Nephron (organoid): ENCODE results near the gene SPATA9.

ENCODE experiments used
- H3K27ac Mint-ChIP-seq, 3 experiments: 2 replicates each; pipeline ENCODE4 v1.8.0; 2020; ENCODE audit warnings: mixed read lengths in 3 of 3, mild to moderate bottlenecking in 2 of 3, moderate library complexity in 1 of 3
- H3K27me3 Mint-ChIP-seq: 2 replicates; pipeline ENCODE4 v1.8.0; 2021; ENCODE audit warnings: low read depth, mild to moderate bottlenecking, moderate library complexity, mixed read lengths
- H3K36me3 Mint-ChIP-seq: 2 replicates; pipeline ENCODE4 v1.8.0; 2020; ENCODE audit warnings: low read depth, mixed read lengths
- H3K4me1 Mint-ChIP-seq: 2 replicates; pipeline ENCODE4 v1.8.0; 2020; ENCODE audit warnings: mixed read lengths
- H3K4me3 Mint-ChIP-seq, 3 experiments: 2 replicates each; pipeline ENCODE4 v1.8.0; 2020; ENCODE audit warnings: mild to moderate bottlenecking in 3 of 3, mixed read lengths in 3 of 3, moderate library complexity in 2 of 3
- H3K9me3 Mint-ChIP-seq: 2 replicates; pipeline ENCODE4 v1.8.0; 2020; ENCODE audit warnings: mixed read lengths
- CTCF ChIP-seq, 3 experiments: fragments of 200-600 bp; sonication (generic); IDR thresholded peaks; one replicate each; pipeline ENCODE4 v1.5.0; 2021; ENCODE audit warnings: antibody characterized with exemption in 3 of 3; ENCODE audit not compliant: unreplicated experiment in 3 of 3

Gene SPATA9

DNA sequence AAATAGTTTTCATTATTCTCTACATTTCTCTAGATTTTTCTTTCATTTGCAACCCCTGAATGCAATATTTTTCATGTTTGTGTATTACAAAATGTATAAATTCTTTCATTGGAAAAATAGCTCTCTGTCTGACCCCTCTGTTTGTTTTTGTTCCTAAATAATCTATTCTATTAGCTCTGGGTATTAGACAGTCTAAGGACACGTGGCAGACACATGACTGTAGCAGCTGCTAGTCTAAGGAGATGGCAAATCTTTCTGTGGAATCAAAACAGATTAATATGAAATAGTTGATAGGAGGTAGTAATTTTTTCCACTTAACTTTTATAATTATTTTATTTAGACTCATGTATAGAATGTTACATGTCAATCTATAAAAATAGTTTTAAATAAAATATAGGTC is 21.4 kb upstream of the SPATA9 start:
- H3K9me3 Mint-ChIP-seq = no peaks in the 10 kb centered on the region

GRCh38 chr5:95701074-95701473 is 18.3 kb upstream of the SPATA9 start:
- Mint-ChIP-seq H3K4me3 (no peak overlapping the region), H3K27ac (no peak overlapping the region), H3K36me3 (no peaks in the 10 kb centered on the region), H3K27me3 (no peaks in the 10 kb centered on the region), H3K9me3 (no peaks in the 10 kb centered on the region), H3K4me1 (no peaks in the 10 kb centered on the region)
- no peak for TF ChIP-seq CTCF (IDR thresholded peaks at IDR 0.05; ENCODE audit: unreplicated experiment in 3 of 3)

More for the DNA sequence above, 21.4 kb upstream of the SPATA9 start:
- no peak overlapping the region for H3K4me3 Mint-ChIP-seq
- H3K27ac Mint-ChIP-seq = no peak overlapping the region
- no peak for TF ChIP-seq CTCF (IDR thresholded peaks at IDR 0.05; ENCODE audit: unreplicated experiment in 3 of 3)
- H3K27me3 Mint-ChIP-seq = peaks cover 6% of the 10 kb centered on the region
- no peaks in the 10 kb centered on the region for H3K4me1 Mint-ChIP-seq
- no peaks in the 10 kb centered on the region for H3K36me3 Mint-ChIP-seq

GRCh38 chr5:95699337-95699736 is 16.5 kb upstream of the SPATA9 start:
- H3K9me3 Mint-ChIP-seq = no peaks in the 10 kb centered on the region
- H3K4me3 Mint-ChIP-seq = no peak overlapping the region
- no peaks in the 10 kb centered on the region for H3K36me3 Mint-ChIP-seq
- H3K27me3 Mint-ChIP-seq = no peaks in the 10 kb centered on the region
- no peak for TF ChIP-seq CTCF (IDR thresholded peaks at IDR 0.05; ENCODE audit: unreplicated experiment in 3 of 3)
- H3K27ac Mint-ChIP-seq = no peak overlapping the region
- H3K4me1 Mint-ChIP-seq = no peaks in the 10 kb centered on the region

DNA sequence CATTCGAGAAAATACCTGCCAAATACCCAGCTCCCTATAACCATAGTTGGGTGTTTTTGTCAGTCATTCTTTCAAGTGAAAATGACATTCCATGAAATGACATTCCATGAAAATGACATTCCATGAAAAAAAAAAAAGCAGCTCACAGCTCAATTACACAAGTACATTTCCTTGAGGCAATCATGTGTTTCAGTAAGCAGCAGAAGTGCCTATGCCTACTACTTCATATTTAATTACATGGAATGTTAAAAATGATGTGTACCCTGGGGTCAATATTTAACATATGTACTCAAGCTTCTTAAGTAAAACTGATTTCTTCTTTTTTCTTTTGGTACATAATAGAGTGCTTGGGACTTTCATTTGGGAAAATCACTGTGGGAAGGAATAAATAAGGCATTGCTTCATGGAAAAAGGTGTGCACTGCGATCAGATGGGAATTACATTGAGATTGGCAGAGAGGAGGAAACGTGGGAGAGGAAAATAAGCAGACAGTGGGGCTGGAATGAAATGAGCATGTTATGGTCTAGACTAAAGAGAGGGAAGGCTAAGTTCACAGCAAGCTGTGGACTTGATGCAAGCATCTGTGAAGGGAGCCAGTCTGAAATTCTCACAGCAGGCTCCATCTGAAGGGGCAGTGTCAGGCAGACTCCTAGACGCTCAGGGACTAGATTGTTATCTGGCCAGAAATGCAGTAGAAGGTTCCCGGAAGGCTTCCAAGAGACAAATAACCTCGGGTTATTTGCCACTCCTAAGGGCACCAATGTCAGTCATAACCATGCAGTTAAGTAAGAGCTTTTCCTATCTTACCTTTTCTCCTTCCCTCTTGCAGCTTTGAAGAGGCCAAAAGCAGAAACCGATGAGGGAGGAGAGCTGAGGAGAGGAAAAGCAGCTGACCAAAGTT is 15.2 kb upstream of the SPATA9 start:
- Mint-ChIP-seq H3K36me3 (no peaks in the 10 kb centered on the region), H3K4me1 (no peaks in the 10 kb centered on the region), H3K27me3 (no peaks in the 10 kb centered on the region), H3K27ac (peak overlapping the region; percentile 1 to 81 (median 25)), H3K4me3 (no peak overlapping the region), H3K9me3 (no peaks in the 10 kb centered on the region)
- TF ChIP-seq CTCF (IDR thresholded peaks at IDR 0.05; ENCODE audit: unreplicated experiment in 3 of 3) = no peak

DNA sequence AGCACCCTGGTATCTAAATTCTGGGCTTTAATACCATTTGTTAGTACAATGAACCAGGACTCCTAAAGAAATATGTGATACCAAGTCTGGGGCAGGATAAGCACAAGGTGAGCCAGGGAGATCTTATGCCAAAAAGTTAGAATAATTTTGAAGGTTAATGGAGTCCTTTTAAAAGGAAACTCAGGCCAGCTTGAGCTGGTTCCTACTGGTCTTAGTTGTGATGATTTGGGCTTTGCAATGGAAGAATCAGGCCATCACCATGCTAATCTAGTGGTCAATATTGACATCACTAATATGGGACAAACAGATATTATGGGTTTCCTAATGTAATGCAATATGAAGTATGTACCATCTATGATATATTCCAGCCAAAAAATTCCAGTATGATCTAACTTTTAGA is 7.5 kb upstream of the SPATA9 start:
- Mint-ChIP-seq H3K9me3 (peaks cover 3% of the 10 kb centered on the region), H3K27ac (no peak overlapping the region), H3K27me3 (no peaks in the 10 kb centered on the region), H3K4me1 (no peaks in the 10 kb centered on the region), H3K4me3 (no peak overlapping the region), H3K36me3 (no peaks in the 10 kb centered on the region)
- no peak for TF ChIP-seq CTCF (IDR thresholded peaks at IDR 0.05; ENCODE audit: unreplicated experiment in 3 of 3)

- no peaks in the 10 kb centered on the region for H3K4me1 Mint-ChIP-seq
- peaks cover 3% of the 10 kb centered on the region for H3K9me3 Mint-ChIP-seq
These were observed 6.9 kb upstream of the SPATA9 start for GRCh38 chr5:95689680-95690079.

More at GRCh38 chr5:95689680-95690079, 6.9 kb upstream of the SPATA9 start:
- H3K27ac Mint-ChIP-seq = no peak overlapping the region
- H3K4me3 Mint-ChIP-seq = no peak overlapping the region
- no peaks in the 10 kb centered on the region for H3K27me3 Mint-ChIP-seq
- H3K36me3 Mint-ChIP-seq = no peaks in the 10 kb centered on the region
- no peak for TF ChIP-seq CTCF (IDR thresholded peaks at IDR 0.05; ENCODE audit: unreplicated experiment in 3 of 3)
